ENCODE data around the gene MACROD1. TPM values are rescaled to one million over a fixed set of nuclear protein-coding genes. Genes with fewer than 3 reads are reported as not detected.
"Not testable (repeated sequence)": the region's sequence is repeated elsewhere in the genome, so short reads cannot be mapped to it uniquely, and the experiment has no call there.

Gene MACROD1
- total RNA-seq, 1 donor from 2014 or later: 4.1 TPM

- DNase-seq (ENCODE audit: low spot score): peak; percentile 91
- Mint-ChIP-seq H3K4me3 (ENCODE audit: unreplicated experiment) (peak within 1 kb of the TSS; percentile 99), H3K9me3 (ENCODE audit: unreplicated experiment) (no peaks in the 10 kb centered on the region), H3K27me3 (ENCODE audit: unreplicated experiment) (peaks cover 10% of the 10 kb centered on the region), H3K4me1 (ENCODE audit: unreplicated experiment) (peaks cover 22% of the 10 kb centered on the region), H3K36me3 (ENCODE audit: low read depth, unreplicated experiment) (no peaks in the 10 kb centered on the region), H3K27ac (ENCODE audit: unreplicated experiment) (peak within 1 kb of the TSS; percentile 100)
- TF ChIP-seq, protein P1, sequence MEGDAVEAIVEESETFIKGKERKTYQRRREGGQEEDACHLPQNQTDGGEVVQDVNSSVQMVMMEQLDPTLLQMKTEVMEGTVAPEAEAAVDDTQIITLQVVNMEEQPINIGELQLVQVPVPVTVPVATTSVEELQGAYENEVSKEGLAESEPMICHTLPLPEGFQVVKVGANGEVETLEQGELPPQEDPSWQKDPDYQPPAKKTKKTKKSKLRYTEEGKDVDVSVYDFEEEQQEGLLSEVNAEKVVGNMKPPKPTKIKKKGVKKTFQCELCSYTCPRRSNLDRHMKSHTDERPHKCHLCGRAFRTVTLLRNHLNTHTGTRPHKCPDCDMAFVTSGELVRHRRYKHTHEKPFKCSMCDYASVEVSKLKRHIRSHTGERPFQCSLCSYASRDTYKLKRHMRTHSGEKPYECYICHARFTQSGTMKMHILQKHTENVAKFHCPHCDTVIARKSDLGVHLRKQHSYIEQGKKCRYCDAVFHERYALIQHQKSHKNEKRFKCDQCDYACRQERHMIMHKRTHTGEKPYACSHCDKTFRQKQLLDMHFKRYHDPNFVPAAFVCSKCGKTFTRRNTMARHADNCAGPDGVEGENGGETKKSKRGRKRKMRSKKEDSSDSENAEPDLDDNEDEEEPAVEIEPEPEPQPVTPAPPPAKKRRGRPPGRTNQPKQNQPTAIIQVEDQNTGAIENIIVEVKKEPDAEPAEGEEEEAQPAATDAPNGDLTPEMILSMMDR (IDR thresholded peaks at IDR 0.05; ENCODE audit: unreplicated experiment): no peak
These were observed 191.4 kb downstream of the MACROD1 start, which contains the start of gene COX8A for GRCh38 chr11:63974259-63975143. TSS of gene COX8A (plus strand) at chr11:63974620. CDS start at chr11:63974681, 61 bp downstream.

- peak overlapping the region; percentile 99 for H3K4me3 Mint-ChIP-seq (ENCODE audit: unreplicated experiment)
- H3K9me3 Mint-ChIP-seq (ENCODE audit: unreplicated experiment); H3K36me3 Mint-ChIP-seq (ENCODE audit: low read depth, unreplicated experiment); DNase-seq (ENCODE audit: low spot score): not testable (repeated sequence)
- H3K27ac Mint-ChIP-seq (ENCODE audit: unreplicated experiment): peak overlapping the region; percentile 100
- H3K27me3 Mint-ChIP-seq (ENCODE audit: unreplicated experiment): peaks cover 12% of the 10 kb centered on the region
- peaks cover 22% of the 10 kb centered on the region for H3K4me1 Mint-ChIP-seq (ENCODE audit: unreplicated experiment)
These were observed 192.0 kb downstream of the MACROD1 start for GRCh38 chr11:63973912-63974258.

DNA sequence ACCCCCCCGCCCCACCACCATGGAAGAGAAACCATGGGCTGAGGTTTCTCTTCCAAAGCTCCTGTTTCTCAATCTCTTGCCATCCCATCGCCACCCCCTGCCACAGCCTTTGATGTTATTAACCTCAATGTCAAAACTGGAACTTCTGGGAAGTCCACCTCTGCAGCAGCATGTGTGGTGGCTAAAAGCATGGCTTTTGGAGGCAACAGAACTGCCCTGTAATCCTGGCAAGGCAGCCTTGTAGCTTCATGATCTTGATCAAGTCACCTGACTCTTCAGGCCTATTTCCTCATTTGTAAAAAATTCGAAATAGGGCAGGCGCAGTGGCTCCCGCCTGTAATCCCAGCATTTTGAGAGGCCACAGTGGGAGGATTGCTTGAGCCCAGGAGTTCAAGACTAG lies 195.0 kb downstream of the MACROD1 start:
- Mint-ChIP-seq H3K27ac (ENCODE audit: unreplicated experiment) (no peak overlapping the region), H3K36me3 (ENCODE audit: low read depth, unreplicated experiment) (no peaks in the 10 kb centered on the region), H3K4me3 (ENCODE audit: unreplicated experiment) (no peak overlapping the region), H3K4me1 (ENCODE audit: unreplicated experiment) (peaks cover 10% of the 10 kb centered on the region), H3K9me3 (ENCODE audit: unreplicated experiment) (no peaks in the 10 kb centered on the region), H3K27me3 (ENCODE audit: unreplicated experiment) (peaks cover 13% of the 10 kb centered on the region)
- no peak for DNase-seq (ENCODE audit: low spot score)
- TF ChIP-seq, protein P1 (IDR thresholded peaks at IDR 0.05; ENCODE audit: unreplicated experiment): no peak

GRCh38 chr11:63969461-63969860 lies 196.5 kb downstream of the MACROD1 start:
- TF ChIP-seq, protein P1 (IDR thresholded peaks at IDR 0.05; ENCODE audit: unreplicated experiment): no peak
- Mint-ChIP-seq H3K27me3 (ENCODE audit: unreplicated experiment) (peaks cover 10% of the 10 kb centered on the region), H3K4me1 (ENCODE audit: unreplicated experiment) (peaks cover 5% of the 10 kb centered on the region), H3K4me3 (ENCODE audit: unreplicated experiment) (no peak overlapping the region), H3K9me3 (ENCODE audit: unreplicated experiment) (no peaks in the 10 kb centered on the region), H3K36me3 (ENCODE audit: low read depth, unreplicated experiment) (no peaks in the 10 kb centered on the region), H3K27ac (ENCODE audit: unreplicated experiment) (no peak overlapping the region)
- DNase-seq (ENCODE audit: low spot score): no peak

DNA sequence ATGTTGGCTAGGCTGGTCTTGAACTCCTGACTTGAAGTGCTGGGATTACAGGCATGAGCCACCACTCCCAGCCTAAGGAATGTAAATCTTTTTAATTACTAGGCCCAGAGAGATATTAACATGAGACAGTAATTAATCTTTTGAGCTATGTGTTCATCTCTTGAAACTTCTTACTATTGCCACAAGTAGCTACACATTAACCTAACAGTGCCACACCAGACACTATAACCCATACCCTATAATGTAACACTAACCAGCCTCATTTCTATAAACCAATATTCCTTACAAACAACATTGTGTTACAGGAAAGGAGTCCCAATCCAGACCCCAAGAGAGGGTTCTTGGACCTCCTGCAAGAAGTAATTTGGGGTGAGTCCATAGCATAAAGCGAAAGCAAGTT lies 199.5 kb downstream of the MACROD1 start:
- H3K27ac Mint-ChIP-seq (ENCODE audit: unreplicated experiment): no peak overlapping the region
- TF ChIP-seq, protein P1 (IDR thresholded peaks at IDR 0.05; ENCODE audit: unreplicated experiment): no peak
- H3K9me3 Mint-ChIP-seq (ENCODE audit: unreplicated experiment): no peaks in the 10 kb centered on the region
- no peaks in the 10 kb centered on the region for H3K4me1 Mint-ChIP-seq (ENCODE audit: unreplicated experiment)
- no peak overlapping the region for H3K4me3 Mint-ChIP-seq (ENCODE audit: unreplicated experiment)
- H3K27me3 Mint-ChIP-seq (ENCODE audit: unreplicated experiment): peaks cover 8% of the 10 kb centered on the region
- no peak for DNase-seq (ENCODE audit: low spot score)
- H3K36me3 Mint-ChIP-seq (ENCODE audit: low read depth, unreplicated experiment): no peaks in the 10 kb centered on the region

DNA sequence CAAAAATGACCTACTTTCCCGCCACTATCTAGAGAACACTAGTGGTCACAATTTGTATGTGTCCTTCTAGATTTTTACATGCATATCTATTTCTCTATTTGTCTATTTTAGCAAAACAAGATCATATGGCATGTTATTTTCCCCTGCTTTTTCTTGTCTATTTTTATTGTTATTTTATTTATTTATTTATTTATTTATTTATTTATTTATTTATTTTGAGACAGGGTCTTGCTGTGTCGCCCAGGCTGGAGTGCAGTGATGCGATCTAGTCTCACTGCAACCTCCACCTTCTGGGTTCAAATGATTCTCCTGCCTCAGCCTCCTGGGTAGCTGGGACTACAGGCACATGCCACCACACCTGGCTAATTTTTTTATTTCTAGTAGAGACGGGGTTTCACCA lies 202.0 kb downstream of the MACROD1 start:
- H3K27ac Mint-ChIP-seq (ENCODE audit: unreplicated experiment); H3K36me3 Mint-ChIP-seq (ENCODE audit: low read depth, unreplicated experiment); H3K4me1 Mint-ChIP-seq (ENCODE audit: unreplicated experiment); DNase-seq (ENCODE audit: low spot score); H3K9me3 Mint-ChIP-seq (ENCODE audit: unreplicated experiment); H3K4me3 Mint-ChIP-seq (ENCODE audit: unreplicated experiment): not testable (repeated sequence)
- H3K27me3 Mint-ChIP-seq (ENCODE audit: unreplicated experiment): peaks cover 10% of the 10 kb centered on the region
